Stimulated activated CD8-positive, alpha-beta memory T cell treated with anti-CD3 and anti-CD28 coated beads, Interleukin-4, amount 100 ng/mL, for 1 hour (primary cell): ENCODE measurements around the gene SMIM22.
A peak's percentile ranks its signal among the peaks of the same experiment; 100 is the strongest.
"Not testable (repeated sequence)": the region's sequence is repeated elsewhere in the genome, so short reads cannot be mapped to it uniquely, and the experiment has no call there.

Experiments
- DNase-seq, 2 donors: peaks; one replicate each; pipeline ENCODE4 v3.0.0-alpha.2; 2020; ENCODE audit warnings: low read depth in 2 of 2, low spot score in 1 of 2

SMIM22 gene

GRCh38 chr16:4768549-4769305 is 26.4 kb upstream of the SMIM22 start:
- DNase-seq, result peak; percentile 58 to 61

GRCh38 chr16:4769306-4769638 is 25.9 kb upstream of the SMIM22 start:
- DNase-seq, result no peak

- no peak for DNase-seq
Observed at GRCh38 chr16:4771646-4772045, 23.5 kb upstream of the SMIM22 start.

- no peak for DNase-seq
Observed at GRCh38 chr16:4772351-4772750, 22.8 kb upstream of the SMIM22 start.

- DNase-seq, result no peak
Observed at GRCh38 chr16:4775005-4775404, 20.2 kb upstream of the SMIM22 start.

- DNase-seq, result no peak
Observed at GRCh38 chr16:4776141-4776705, 18.9 kb upstream of the SMIM22 start.

- DNase-seq, result no peak
Observed at GRCh38 chr16:4777339-4778049, 17.7 kb upstream of the SMIM22 start.

- DNase-seq, result no peak
Observed at GRCh38 chr16:4778050-4778392, 17.1 kb upstream of the SMIM22 start.

GRCh38 chr16:4780235-4780634 is 14.9 kb upstream of the SMIM22 start:
- DNase-seq, result no peak

GRCh38 chr16:4783251-4783950 is 11.8 kb upstream of the SMIM22 start:
- no peak for DNase-seq

- DNase-seq, result no peak
Observed at GRCh38 chr16:4783951-4784336, 11.2 kb upstream of the SMIM22 start.

GRCh38 chr16:4784444-4784987 is 10.7 kb upstream of the SMIM22 start:
- DNase-seq, result not testable (repeated sequence)

GRCh38 chr16:4785758-4786433 is 9.3 kb upstream of the SMIM22 start:
- DNase-seq, result no peak

GRCh38 chr16:4787068-4787467 is 8.1 kb upstream of the SMIM22 start:
- no peak for DNase-seq

GRCh38 chr16:4787627-4788482 is 7.3 kb upstream of the SMIM22 start, which contains the start of gene SEPTIN12:
TSS of gene SEPTIN12 (minus strand) at chr16:4788345. CDS start at chr16:4787645, 700 bp downstream.
- no peak for DNase-seq

GRCh38 chr16:4788489-4788889 is 6.7 kb upstream of the SMIM22 start:
- no peak for DNase-seq

GRCh38 chr16:4788910-4789309 is 6.3 kb upstream of the SMIM22 start:
- DNase-seq, result no peak

- DNase-seq, result no peak
Observed at GRCh38 chr16:4790261-4790660, 4.9 kb upstream of the SMIM22 start.

GRCh38 chr16:4790871-4791270 is 4.3 kb upstream of the SMIM22 start:
- no peak for DNase-seq

- no peak for DNase-seq
Observed at GRCh38 chr16:4792951-4793513, 2.1 kb upstream of the SMIM22 start.
